Measurements from ENCODE around the gene CNNM4.

Gene CNNM4
- total RNA-seq = 13.6 to 25.9 reads per million in 2 donors

DNA sequence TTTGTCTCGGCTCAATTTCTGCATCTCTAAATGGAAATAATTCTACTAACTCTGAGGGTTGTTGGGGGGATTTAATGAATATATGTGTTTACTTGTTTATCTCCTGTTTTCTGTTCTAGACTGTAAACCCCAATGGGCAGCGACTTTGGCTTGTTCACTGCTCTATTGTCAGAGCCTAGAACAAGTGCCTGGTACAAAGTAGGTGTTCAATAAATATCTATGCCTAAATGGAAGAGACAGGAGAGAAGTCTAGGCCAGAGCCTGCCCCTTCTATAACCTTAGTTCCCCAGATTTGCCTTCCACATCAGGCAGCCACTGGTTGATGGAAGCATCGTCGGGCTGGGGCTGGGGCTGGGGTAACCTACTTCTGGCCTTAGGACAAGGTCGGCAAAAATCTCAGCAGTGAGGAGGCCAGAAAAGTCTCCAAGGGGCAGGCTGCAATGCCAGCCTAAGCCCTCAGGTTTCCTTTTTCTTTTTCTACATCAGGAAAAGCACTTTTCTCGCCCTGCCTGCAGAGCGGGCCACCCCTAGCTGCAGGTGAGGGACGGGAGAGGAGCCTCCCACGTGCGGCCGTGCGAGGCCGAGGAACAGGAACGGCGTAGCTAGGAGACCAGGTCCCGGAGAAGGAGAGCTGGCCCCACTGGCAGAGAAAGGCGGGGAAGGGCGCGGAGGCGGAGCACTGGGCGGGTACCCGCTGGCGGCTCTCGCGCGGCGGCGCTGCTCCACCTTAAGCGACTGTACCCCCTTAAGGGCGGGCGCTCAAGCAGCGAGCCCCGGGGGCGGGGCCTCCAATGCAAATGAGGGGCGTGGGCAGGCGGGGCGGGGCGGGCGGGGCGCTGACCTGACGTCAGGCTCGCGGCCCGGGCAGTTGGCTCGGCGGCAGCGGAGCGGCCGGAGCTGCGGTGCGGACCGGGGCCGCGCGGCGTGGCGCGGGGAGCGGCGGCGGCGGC, at the start of gene CNNM4:
TSS of gene CNNM4 (plus strand) at position 867 of the 950 bp plus-strand sequence. CDS start 98 bp downstream, outside the sequence.
- DNase-seq = peak; percentile 81 to 94 (median 89)

DNA sequence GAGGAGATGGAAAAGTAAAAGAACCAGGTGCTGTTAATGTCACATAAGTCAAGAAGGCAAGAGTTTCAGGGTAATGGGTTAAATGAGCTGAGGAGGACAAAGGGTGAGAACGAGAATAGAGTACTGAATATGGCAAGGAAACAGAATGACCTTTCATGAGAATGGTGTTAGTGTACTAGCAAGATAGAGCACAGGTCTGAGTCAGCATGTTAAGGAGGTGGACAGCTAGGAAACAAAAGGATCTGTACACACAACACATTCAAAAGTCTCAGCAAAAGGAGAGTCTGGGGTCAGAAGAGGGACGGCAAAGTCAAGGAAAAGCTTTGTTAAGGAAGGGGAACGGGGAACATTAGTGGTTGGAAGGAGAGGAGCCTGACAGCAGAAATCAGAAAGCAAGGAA, 49.7 kb upstream of the CNNM4 start:
- no peak for DNase-seq

DNA sequence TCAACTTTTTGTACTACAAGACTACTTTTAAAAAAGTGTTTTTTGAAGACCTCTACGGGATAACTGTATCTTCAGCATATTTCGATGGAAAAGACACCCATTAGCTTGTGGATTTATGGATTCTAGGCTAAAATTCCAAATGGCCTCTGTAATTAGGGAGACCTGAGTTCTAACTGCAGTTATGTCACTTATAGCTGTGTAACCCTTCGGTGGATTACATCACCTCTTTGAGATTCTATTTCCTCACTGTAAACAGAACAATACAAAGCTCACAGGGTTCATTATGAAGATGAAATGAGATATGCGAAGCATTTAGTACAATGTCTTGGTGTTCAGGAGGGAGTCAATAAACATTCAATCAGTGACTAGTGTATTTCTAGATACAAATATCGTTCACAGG, 45.0 kb upstream of the CNNM4 start:
- DNase-seq = no peak

DNA sequence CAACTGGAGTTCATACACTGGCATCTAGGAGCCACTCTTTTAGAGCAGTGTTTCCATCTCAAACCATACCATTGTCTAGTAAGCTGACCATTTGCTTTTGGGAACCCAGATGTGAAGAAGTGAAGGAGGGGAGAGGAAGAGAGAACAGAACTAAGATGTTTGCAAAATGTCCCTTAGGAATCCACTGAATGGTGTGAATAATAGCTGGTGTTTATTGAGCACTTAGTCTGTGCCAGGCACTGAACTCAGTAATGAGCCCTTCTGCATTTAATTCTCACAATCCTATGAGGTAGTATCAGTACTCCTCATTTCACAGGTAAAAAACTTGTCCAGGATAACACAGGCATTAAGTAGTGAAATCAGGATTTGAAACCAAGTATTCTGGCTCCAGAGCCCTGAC, 44.3 kb upstream of the CNNM4 start:
- DNase-seq = no peak

DNA sequence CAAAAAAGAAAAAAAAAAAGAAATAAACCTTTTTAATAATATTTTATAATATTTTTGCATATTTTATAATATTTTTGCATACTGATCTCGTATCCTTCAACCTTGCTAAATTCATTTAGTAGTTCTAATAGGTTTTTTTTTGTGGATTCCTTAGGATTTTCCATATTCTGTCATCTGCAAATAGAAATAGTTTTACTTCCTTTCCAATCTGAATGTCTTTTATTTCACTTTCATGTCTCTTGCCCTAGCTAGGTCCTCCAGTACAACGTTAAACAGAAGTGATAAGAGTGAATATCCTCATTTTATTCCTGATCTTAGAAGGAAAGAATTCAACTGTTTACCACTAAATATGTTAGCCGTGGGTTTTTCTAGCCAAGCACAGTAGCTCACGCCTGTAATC, 34.6 kb upstream of the CNNM4 start:
- no peak for DNase-seq

DNA sequence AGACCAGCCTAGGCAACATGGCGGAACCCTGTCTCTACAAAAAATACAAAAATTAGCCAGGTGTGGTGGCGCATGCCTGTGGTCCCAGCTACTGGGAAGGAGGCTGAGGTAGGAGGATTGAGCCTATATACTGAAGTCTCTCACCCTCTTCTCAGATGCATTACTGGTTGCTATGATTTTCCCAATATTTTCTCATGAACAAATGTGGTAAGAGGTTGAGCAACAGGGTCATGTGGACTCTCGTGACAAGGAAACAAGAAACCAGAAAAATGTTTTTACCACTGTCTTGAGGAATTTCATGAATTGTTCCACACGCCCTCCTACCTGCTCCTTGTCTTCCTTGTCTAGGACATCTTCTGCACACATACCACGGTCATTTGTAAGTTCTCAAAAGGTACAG, 33.3 kb upstream of the CNNM4 start:
- no peak for DNase-seq

DNA sequence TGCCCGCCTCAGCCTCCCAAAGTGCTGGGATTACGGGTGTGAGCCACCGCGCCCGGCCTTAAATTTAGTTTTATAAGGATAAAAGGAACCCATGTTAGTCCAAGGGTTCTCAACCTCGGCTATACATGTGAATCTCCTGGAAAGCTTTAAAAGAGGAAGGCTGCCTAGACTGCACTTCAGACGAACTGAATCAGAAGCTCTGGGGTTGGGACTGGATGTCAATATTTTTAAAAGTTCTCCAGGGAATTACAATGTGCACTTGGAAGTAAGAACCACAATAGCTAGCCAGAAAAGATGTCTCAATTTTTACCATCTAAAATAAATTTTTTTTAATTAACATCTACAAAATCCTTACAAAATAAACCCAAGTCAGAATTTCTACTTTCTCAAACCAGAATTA, 31.0 kb upstream of the CNNM4 start:
- no peak for DNase-seq

DNA sequence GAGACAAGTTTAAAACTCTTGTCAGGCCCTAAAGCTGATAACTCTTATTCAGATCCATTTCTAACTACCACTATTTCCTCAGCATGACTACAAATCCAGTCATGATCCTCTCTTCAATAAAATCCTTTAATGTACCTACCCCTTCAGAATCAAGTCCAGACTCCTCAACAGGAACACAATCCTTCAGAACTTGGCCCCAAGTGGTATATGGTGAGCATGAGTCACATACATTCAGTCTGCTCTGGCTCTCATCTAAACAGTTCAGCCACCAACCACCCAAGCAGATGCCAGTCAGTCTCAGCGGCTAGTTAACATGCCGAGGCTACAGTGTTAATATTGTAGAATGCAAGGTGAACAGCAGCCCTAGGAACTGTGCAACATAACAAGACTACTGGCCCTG, 30.5 kb upstream of the CNNM4 start:
- DNase-seq = no peak

DNA sequence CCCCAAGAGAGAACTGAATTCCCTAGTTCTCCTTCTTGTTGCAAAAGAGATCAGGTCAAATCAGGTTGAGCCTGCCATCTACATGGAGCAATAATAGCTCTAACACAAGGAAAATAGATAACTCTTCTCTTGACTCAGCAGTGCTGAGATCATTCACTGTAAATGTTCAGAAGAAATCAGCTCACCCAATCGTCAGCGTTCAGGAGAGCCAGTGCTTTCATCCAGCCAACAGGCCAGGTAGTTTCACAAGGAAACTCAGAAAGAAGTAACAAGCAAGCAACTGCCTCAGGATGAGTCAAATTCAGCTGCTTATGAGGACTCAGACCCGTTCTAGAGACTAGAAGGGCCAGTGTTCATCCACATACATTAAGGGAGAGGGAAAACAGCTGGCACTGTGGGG, 26.8 kb upstream of the CNNM4 start:
- DNase-seq = peak in 1 of 5 experiments; percentile 19

DNA sequence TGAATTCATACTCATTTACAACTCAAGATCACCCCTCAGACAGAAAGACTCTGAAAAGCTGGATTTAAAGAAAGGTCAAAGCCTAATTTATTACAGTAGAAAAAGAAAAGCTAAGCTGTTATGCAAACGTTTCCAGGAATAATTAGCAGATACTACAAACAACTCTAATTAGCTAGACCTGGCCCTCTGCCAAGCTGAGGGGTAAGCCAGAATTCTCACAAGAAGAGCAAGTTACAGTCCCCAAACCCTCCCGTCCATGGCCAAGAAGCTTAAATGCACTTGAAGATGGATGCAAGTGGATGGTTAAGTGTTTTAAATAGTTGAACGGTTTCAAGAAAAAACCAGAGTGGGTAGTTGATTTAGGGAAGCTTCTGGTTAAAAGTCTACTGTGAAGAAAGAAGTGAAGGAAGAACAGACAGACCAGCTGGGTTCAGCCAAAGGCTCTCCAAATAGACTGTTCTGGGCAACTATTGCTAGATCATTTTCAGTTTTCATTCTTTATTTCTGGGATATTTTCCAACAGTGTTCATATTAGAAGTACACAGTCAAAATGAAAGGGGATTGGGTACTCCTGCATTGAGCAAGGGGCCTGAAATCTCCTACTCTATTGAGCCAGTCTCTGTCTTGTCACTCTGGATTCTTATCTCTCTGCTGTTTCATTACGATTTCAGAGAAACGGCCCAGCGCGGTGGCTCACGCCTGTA, 25.7 kb upstream of the CNNM4 start:
- no peak for DNase-seq

DNA sequence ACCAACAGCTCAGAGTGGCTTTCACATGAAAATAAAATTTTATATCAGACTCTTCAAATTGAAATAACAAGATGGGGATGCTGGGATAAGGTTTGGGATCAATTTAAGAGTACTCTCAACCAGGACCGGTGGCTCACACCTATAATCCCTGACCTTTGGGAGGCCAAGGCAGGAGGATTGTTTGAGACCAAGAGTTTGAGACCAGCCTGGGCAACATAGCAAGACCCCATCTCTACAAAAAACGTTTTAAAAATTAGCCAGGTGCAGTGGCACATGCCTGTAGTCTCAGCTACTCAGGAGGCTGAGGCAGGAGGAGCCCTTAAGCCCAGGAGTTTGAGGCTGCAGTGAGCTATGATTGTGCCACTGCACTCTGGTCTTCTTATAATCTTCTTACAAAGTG, 23.5 kb upstream of the CNNM4 start:
- DNase-seq = no peak

DNA sequence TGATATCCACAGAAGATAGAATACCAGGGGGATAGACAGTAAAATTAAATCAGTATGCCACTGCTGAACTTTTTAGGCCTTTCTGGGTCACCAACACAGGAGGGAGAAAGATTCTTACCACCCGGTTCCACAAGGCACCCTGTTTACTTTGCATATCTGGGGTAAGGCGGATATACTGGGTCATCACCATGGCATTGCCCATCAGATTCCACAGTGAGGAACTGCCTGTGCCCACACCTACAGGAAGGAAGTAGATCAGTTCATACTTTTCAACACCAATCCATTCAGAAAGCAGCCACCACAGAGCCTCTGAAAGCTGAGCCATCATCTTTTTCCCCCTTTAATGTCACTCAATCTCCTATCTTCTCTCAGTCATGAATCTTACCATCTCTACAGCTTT, 22.9 kb upstream of the CNNM4 start:
- peak in 1 of 5 experiments; percentile 64 for DNase-seq

DNA sequence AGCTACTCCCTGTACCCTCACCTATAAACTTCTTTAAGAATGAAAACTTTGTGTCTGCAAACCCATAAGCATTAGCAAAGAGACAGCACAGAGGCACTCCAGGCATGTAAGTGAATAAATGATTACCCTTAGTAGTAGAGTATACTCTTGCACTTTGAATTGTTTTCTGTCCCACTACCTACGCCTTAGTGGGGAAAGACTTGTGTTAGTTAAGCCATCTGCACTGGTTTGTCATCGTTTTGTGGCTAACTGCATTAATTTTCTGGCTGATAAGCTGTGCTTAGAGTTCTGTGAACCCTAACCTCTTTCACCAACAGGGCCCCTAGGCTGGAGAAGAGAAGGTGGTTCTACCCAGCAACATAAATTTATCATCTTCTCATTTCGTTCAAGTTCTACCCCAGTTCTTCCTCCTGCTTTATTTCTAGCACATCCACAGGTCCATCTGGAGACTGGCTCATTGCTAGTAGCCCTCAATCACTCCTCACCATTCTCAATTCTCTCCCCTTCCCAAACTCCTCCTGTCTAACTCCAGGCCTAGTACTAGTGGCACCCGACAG, 21.5 kb upstream of the CNNM4 start:
- DNase-seq = no peak

DNA sequence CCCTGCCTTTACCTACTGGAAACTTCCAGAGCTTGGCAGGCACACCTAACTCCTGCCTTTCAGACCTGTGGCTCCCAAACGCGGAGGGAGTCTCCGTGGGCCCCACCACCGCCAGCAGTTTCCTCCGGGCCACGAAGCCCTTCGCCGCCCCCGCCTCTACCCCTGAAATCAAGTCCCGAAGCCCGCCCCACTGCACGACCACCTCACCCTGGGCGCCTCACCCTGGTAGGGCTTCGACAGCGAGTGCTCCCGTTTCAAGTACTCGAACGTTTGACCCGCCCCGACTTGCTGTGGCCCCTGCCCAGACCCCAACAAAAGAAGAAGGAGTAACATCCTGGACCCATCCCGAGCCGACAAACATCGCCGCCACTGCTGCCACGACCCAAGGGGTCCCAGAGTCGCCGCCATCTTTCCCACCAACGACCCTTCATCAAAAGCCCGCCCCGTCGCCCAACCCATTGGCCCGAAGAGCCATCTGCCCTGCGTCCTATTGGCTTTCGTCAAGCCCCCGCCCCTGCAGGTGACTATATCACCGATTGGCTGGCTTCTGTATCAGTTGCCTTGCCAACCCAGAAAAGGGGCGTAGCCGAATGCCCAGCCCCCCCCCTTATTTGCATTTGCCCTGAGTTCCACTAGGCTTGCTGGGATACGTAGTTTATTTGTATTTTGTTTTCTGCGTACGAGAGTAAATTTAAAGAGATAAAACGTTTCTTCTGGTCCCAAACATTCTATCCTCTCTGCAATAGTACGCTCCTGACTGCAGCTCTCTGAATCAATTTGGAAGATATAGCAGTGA, 20.9 kb upstream of the CNNM4 start, which contains the start of gene LMAN2L:
TSS of gene LMAN2L (minus strand) at position 432 of the 796 bp plus-strand sequence. CDS start at position 408, 24 bp downstream.
- peak; percentile 89 to 98 (median 95) for DNase-seq

DNA sequence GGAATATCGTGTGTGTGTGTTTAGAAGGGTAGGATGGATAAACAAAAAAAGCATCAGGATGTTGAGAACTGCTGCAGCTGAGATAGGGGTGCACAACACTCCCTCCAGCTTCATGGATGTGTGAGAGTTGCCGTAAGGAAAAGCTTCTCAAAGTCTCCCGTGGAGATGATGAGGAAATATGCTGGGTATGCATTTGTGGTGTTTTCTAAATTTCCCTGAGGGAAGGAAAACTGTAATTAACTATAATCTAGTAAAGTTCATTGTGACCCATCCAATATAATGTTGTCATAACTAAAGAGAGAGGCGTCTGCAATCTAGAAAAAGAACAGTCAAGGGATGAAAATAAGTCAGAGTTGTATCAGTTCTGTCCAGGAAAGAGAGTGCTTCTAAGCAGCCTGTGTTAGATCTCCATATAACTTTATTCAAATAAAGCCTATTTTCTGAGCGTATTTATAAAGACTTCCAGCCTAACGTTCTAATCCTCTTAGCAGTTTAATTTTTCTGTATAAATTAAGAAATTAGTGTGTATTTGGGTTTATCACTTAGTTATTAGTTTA, 13.6 kb upstream of the CNNM4 start:
- no peak for DNase-seq

DNA sequence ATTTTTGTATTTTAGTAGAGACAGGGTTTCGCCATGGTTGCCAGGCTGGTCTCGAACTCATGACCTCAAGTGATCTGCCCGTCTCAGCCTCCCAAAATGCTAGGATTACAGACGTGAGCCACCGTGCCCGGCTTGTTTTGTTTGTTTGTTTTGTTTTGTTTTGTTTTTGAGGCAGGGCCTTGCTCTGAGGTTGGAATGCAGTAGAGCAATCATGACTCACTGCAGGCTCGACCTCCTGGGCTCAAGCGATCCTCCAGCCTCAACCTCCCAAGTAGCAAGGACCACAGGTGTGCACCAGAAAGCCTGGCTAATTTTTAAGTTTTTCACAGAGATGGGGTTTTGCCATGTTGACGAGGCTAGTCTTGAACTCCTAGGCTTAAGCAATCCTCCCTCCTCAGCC, 8.9 kb upstream of the CNNM4 start:
- no peak for DNase-seq

DNA sequence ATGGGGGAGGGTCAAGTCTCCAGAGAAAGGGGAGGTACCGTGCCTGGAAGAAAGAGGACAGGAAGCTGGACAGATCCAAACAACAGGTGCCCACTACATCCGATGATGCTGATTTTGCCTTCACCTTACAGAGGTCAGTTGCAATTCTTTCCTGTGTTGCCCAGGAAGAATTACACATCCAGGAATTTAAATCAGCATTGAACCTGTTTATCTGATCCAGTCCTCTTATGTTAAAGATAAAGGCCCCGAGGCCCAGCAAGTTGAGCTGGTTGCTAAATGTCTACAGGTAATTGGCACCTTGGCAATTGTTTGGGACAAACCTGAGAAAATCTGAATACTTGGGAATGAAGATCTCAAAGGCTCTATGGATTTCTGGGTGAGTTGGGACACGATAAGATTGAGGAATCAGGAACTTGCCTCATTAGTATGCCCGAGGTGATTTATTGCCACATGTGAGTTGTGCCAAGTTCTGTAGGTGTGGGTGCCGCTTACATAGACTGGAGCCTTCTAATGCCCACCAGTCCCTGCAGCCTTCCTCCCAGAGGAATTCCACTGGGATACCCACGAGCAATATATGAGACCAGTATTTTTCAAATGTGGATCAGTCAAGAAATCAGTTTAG, 6.9 kb upstream of the CNNM4 start:
- DNase-seq = no peak

DNA sequence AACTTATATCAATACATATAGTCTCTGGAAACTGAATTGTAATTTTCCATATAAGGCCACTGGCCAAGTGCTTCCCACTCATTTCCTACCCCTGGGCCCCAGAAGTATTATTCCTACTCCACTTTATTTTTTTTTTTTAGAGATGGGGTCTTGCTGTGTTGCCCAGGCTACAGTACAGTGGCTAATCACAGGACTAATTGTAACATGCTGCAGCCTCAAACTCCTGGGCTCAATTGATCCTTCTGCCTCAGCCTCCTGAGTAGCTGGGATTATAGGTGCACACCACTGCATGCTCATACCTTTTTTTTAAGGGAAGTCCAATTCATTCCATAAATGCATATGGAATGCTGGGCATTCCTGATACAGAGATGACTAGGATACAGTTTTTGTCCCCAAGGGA, 6.4 kb upstream of the CNNM4 start:
- no peak for DNase-seq

DNA sequence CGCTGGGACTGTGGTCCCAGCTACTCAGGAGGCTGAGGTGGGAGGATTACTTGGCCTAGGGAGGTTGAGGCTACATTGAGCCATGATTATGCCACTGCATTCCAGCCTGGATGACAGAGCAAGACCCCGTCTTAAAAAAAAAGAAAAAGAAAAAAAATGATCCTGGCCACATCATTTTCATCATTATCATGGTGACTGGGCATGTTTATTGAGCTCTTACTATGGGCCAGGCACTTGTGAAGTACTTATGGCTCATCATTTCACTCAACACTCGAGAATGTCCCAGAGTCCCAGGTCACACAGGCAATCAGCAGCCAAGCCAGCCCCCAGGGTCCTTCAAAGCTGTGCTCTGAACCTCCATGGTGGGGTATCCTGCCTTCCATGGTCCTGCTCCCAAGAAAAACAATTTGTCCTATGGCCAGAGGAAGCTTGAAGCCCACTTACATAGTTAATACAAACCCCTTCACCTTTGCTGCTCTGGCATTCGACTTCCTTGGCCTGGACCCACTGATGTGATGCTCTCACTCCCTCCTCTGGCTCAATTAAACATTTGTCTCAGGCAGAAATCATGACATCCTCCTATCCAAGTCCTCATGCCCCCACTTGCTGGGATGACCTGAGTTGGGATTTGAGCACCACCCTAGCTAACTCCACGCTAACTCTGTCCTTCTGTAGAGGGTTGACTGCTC, 3.8 kb upstream of the CNNM4 start:
- no peak for DNase-seq

DNA sequence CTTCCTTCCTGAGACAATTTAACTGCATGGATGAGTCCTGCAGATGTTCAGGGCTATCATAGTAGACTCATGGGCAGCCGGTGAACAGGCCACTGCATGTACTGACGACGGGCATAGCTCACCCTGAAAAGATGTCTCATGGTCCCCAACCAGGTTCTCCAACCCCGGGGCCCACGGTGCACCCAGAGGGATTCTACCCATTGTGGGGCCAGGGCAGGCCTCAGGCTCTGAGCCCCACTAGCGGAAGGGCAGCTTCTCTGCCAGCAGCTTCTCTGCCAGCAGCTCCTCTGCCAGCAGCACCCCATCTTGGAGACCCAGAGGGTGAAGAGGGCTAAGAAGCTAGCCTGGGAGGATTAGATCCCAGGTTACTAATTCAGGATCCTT, 3.2 kb upstream of the CNNM4 start:
- DNase-seq = no peak

DNA sequence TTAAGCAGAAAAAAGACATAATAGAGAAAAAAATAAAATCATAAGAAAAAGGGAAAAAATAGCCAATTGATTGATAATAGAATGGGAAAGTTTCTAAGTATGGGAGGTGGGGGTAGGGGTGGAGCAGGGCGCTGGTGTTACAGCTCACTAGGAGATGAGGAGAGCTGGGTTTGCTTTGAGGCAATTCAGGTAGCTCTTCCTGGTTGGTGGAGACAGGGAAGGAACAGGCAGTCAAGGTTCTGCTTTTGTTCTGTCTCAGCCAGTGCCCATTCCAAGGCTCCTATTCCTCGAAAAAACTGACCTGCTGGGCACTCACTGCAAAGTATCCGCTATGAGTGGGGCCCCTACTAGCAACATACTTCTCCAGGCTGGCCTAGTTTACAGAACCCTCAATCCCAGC, 1.7 kb upstream of the CNNM4 start:
- no peak for DNase-seq
